ENCODE measurements around the gene CRABP2.

- TF ChIP-seq, protein P1, sequence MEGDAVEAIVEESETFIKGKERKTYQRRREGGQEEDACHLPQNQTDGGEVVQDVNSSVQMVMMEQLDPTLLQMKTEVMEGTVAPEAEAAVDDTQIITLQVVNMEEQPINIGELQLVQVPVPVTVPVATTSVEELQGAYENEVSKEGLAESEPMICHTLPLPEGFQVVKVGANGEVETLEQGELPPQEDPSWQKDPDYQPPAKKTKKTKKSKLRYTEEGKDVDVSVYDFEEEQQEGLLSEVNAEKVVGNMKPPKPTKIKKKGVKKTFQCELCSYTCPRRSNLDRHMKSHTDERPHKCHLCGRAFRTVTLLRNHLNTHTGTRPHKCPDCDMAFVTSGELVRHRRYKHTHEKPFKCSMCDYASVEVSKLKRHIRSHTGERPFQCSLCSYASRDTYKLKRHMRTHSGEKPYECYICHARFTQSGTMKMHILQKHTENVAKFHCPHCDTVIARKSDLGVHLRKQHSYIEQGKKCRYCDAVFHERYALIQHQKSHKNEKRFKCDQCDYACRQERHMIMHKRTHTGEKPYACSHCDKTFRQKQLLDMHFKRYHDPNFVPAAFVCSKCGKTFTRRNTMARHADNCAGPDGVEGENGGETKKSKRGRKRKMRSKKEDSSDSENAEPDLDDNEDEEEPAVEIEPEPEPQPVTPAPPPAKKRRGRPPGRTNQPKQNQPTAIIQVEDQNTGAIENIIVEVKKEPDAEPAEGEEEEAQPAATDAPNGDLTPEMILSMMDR (IDR thresholded peaks at IDR 0.05; ENCODE audit: insufficient read depth, low read depth, low read length): no peak
- no peak for TF ChIP-seq EZH2 (IDR thresholded peaks at IDR 0.05; ENCODE audit: insufficient read depth, low read length)
These were observed 2.9 kb upstream of the CRABP2 start for GRCh38 chr1:156708218-156708661.

All from astrocyte (in vitro differentiated cells and primary cell).